Osteocyte (in vitro differentiated cells): ENCODE results near the gene FOXA3. TPM values are rescaled to one million over a fixed set of nuclear protein-coding genes. Genes with fewer than 3 reads are reported as not detected.

Experiments used
- DNase-seq: peaks from one replicate; pipeline ENCODE4 v3.0.0; 2021; ENCODE audit warnings: mixed read lengths; ENCODE audit not compliant: unreplicated experiment; ENCODE audit errors: extremely low spot score
- H3K27ac Mint-ChIP-seq: one replicate; pipeline ENCODE4 v1.8.0; 2021; ENCODE audit warnings: mild to moderate bottlenecking, mixed read lengths; ENCODE audit not compliant: unreplicated experiment
- H3K27me3 Mint-ChIP-seq: one replicate; pipeline ENCODE4 v1.8.0; 2021; ENCODE audit warnings: mixed read lengths; ENCODE audit not compliant: unreplicated experiment
- H3K36me3 Mint-ChIP-seq: one replicate; pipeline ENCODE4 v1.8.0; 2021; ENCODE audit warnings: mixed read lengths; ENCODE audit not compliant: unreplicated experiment
- H3K4me1 Mint-ChIP-seq: one replicate; pipeline ENCODE4 v1.8.0; 2021; ENCODE audit warnings: mixed read lengths; ENCODE audit not compliant: unreplicated experiment
- H3K4me3 Mint-ChIP-seq: one replicate; pipeline ENCODE4 v1.8.0; 2021; ENCODE audit warnings: mild to moderate bottlenecking, moderate library complexity, mixed read lengths; ENCODE audit not compliant: unreplicated experiment
- H3K9me3 Mint-ChIP-seq: one replicate; pipeline ENCODE4 v1.8.0; 2021; ENCODE audit warnings: mixed read lengths; ENCODE audit not compliant: unreplicated experiment
- CTCF ChIP-seq: fragments of 200-600 bp; sonication (generic); IDR thresholded peaks from 2 replicates; pipeline ENCODE4 v1.5.0; 2021; ENCODE audit warnings: antibody characterized with exemption, mild to moderate bottlenecking, moderate library complexity
- total RNA-seq: library from RNA; stranded (reverse); gene quantifications from 2 replicates; pipeline ENCODE4 v1.2.1, GENCODE V29; 2021

Gene FOXA3
- total RNA-seq, 1 donor from 2014 or later: not detected

GRCh38 chr19:45883586-45883880 lies 19.4 kb downstream of the FOXA3 start:
- Mint-ChIP-seq H3K36me3 (peaks cover 5% of the 10 kb centered on the region), H3K27me3 (no peaks in the 10 kb centered on the region), H3K4me1 (peaks cover 25% of the 10 kb centered on the region), H3K27ac (peak overlapping the region; percentile 57), H3K4me3 (peak overlapping the region; percentile 69), H3K9me3 (no peaks in the 10 kb centered on the region)
- TF ChIP-seq CTCF: peak; percentile 32
- no peak for DNase-seq

GRCh38 chr19:45883881-45884681 lies 20.0 kb downstream of the FOXA3 start:
- no peak overlapping the region for H3K27ac Mint-ChIP-seq
- no peak for DNase-seq
- no peaks in the 10 kb centered on the region for H3K27me3 Mint-ChIP-seq
- no peak for TF ChIP-seq CTCF
- H3K4me3 Mint-ChIP-seq: peak overlapping the region; percentile 69
- peaks cover 5% of the 10 kb centered on the region for H3K36me3 Mint-ChIP-seq
- no peaks in the 10 kb centered on the region for H3K9me3 Mint-ChIP-seq
- peaks cover 22% of the 10 kb centered on the region for H3K4me1 Mint-ChIP-seq

- H3K4me3 Mint-ChIP-seq: peak overlapping the region; percentile 57
- no peak overlapping the region for H3K27ac Mint-ChIP-seq
These were observed 20.8 kb downstream of the FOXA3 start for GRCh38 chr19:45884682-45885555.

GRCh38 chr19:45885556-45886426 lies 21.7 kb downstream of the FOXA3 start, which contains the start of gene IRF2BP1:
IRF2BP1 (minus strand) TSS chr19:45886141; CDS start chr19:45885774, 367 bp downstream.
- no peaks in the 10 kb centered on the region for H3K9me3 Mint-ChIP-seq
- H3K4me1 Mint-ChIP-seq: peaks cover 22% of the 10 kb centered on the region
- no peaks in the 10 kb centered on the region for H3K27me3 Mint-ChIP-seq
- DNase-seq: peak; percentile 96
- peaks cover 7% of the 10 kb centered on the region for H3K36me3 Mint-ChIP-seq
- no peak for TF ChIP-seq CTCF
- H3K27ac Mint-ChIP-seq: peak within 1 kb of the TSS; percentile 98
- H3K4me3 Mint-ChIP-seq: peak within 1 kb of the TSS; percentile 96

More at GRCh38 chr19:45884682-45885555, 20.8 kb downstream of the FOXA3 start:
- Mint-ChIP-seq H3K4me1 (peaks cover 22% of the 10 kb centered on the region), H3K36me3 (peaks cover 5% of the 10 kb centered on the region), H3K9me3 (no peaks in the 10 kb centered on the region), H3K27me3 (no peaks in the 10 kb centered on the region)
- DNase-seq: no peak
- no peak for TF ChIP-seq CTCF
